ENCODE data around the gene CHRNA7.

DNA sequence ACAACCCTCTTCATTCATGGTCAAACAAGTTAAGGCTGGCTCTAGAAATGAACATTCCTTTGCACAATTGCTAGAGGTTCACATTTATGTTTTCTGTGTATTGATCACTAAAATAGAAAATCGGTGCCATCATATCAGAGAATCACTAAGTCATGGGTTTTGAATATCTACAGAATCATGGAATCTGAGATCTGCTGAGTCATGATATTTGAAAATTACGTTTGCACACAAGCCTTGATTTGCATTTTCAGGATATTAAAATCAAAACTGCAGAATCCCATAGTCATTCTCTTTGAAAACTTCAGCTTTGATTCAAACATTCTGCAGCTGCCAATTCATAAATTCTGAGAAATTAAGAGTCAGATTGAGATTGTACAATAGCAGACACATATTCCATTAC lies 26.1 kb upstream of the CHRNA7 start:
- no peak for TF ChIP-seq POLR2A (IDR thresholded peaks at IDR 0.05)
- TF ChIP-seq, protein P1, sequence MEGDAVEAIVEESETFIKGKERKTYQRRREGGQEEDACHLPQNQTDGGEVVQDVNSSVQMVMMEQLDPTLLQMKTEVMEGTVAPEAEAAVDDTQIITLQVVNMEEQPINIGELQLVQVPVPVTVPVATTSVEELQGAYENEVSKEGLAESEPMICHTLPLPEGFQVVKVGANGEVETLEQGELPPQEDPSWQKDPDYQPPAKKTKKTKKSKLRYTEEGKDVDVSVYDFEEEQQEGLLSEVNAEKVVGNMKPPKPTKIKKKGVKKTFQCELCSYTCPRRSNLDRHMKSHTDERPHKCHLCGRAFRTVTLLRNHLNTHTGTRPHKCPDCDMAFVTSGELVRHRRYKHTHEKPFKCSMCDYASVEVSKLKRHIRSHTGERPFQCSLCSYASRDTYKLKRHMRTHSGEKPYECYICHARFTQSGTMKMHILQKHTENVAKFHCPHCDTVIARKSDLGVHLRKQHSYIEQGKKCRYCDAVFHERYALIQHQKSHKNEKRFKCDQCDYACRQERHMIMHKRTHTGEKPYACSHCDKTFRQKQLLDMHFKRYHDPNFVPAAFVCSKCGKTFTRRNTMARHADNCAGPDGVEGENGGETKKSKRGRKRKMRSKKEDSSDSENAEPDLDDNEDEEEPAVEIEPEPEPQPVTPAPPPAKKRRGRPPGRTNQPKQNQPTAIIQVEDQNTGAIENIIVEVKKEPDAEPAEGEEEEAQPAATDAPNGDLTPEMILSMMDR (IDR thresholded peaks at IDR 0.05), result no peak

Data from uterus (tissue), 2 donors.